Neuronal stem cell (in vitro differentiated cells): Measurements from ENCODE around the gene FCGR3B.
"Not testable (repeated sequence)": the region's sequence is repeated elsewhere in the genome, so short reads cannot be mapped to it uniquely, and the experiment has no call there.

ENCODE experiments used
- DNase-seq: peaks from one replicate; pipeline ENCODE4 v3.0.0-alpha.2; 2013; ENCODE audit warnings: low spot score
- H2AFZ ChIP-seq: one replicate; pipeline ENCODE4 v1.6.1; 2013; ENCODE audit warnings: mild to moderate bottlenecking, low read length, inconsistent platforms
- H2AK5ac ChIP-seq: 2 replicates; pipeline ENCODE4 v1.6.1; 2013; ENCODE audit warnings: low read depth, mild to moderate bottlenecking, inconsistent platforms, low read length, moderate library complexity, mixed read lengths
- H2BK120ac ChIP-seq: 2 replicates; pipeline ENCODE4 v1.6.1; 2013; ENCODE audit warnings: low read depth, mild to moderate bottlenecking, inconsistent platforms, low read length, moderate library complexity, mixed read lengths
- H2BK12ac ChIP-seq: one replicate; pipeline ENCODE4 v1.6.1; 2013; ENCODE audit warnings: low read length, inconsistent platforms
- H2BK15ac ChIP-seq: 2 replicates; pipeline ENCODE4 v1.6.1; 2013; ENCODE audit warnings: mild to moderate bottlenecking, low read length, inconsistent platforms, mixed read lengths
- H2BK5ac ChIP-seq: one replicate; pipeline ENCODE4 v1.6.1; 2013; ENCODE audit warnings: inconsistent platforms, mild to moderate bottlenecking, low read length, moderate library complexity
- H3K14ac ChIP-seq: one replicate; pipeline ENCODE4 v1.6.1; 2013; ENCODE audit warnings: low read length, inconsistent platforms
- H3K18ac ChIP-seq: 2 replicates; pipeline ENCODE4 v1.6.1; 2013; ENCODE audit warnings: low read length, inconsistent platforms
- H3K23ac ChIP-seq: 2 replicates; pipeline ENCODE4 v1.6.1; 2013; ENCODE audit warnings: low read depth, mild to moderate bottlenecking, mixed read lengths, low read length, inconsistent platforms; ENCODE audit not compliant: poor library complexity
- H3K27ac ChIP-seq: replicated peaks from 3 replicates; pipeline ENCODE4 v1.5.1; 2013; ENCODE audit warnings: low read length, inconsistent platforms
- H3K27me3 ChIP-seq, 3 experiments: 2 replicates each; pipeline ENCODE4 v1.6.1; 2013; ENCODE audit warnings: low read length in 3 of 3, mild to moderate bottlenecking in 2 of 3, inconsistent platforms in 1 of 3, low read depth in 1 of 3, mixed read lengths in 1 of 3, moderate library complexity in 1 of 3; ENCODE audit not compliant: control insufficient read depth in 3 of 3, insufficient read depth in 3 of 3
- H3K36me3 ChIP-seq, 2 donors: replicated peaks in 1 of 2; 2 replicates each; pipeline ENCODE4 v1.6.1; 2013; ENCODE audit warnings: low read length in 2 of 2; ENCODE audit not compliant: control insufficient read depth in 2 of 2, insufficient read depth in 2 of 2
- H3K4ac ChIP-seq: 2 replicates; pipeline ENCODE4 v1.6.1; 2013; ENCODE audit warnings: inconsistent platforms, mild to moderate bottlenecking, low read length, moderate library complexity
- H3K4me1 ChIP-seq, 2 donors: 1 replicate in 1 of 2; 2 replicates in 1 of 2; pipeline ENCODE4 v1.6.1; 2013; ENCODE audit warnings: low read length in 2 of 2, low read depth in 1 of 2; ENCODE audit not compliant: control insufficient read depth in 2 of 2, insufficient read depth in 1 of 2
- H3K4me2 ChIP-seq: one replicate; pipeline ENCODE4 v1.6.1; 2013; ENCODE audit warnings: mild to moderate bottlenecking, low read length, inconsistent platforms; ENCODE audit not compliant: insufficient read depth, poor library complexity, severe bottlenecking
- H3K4me3 ChIP-seq, 2 donors: 2 replicates each; pipeline ENCODE4 v1.5.1; 2013; ENCODE audit warnings: low read length in 2 of 2, mild to moderate bottlenecking in 2 of 2, inconsistent platforms in 1 of 2, moderate library complexity in 1 of 2
- H3K79me1 ChIP-seq: one replicate; pipeline ENCODE4 v1.6.1; 2013; ENCODE audit warnings: low read depth, mild to moderate bottlenecking, inconsistent platforms, low read length, moderate library complexity
- H3K9ac ChIP-seq: one replicate; pipeline ENCODE4 v1.6.1; 2013; ENCODE audit warnings: mild to moderate bottlenecking, low read depth, low read length, inconsistent platforms; ENCODE audit not compliant: poor library complexity
- H3K9me3 ChIP-seq, 2 donors: replicated peaks in 1 of 2; 2 replicates each; pipeline versions ENCODE3 to v1.6.1; 2013; ENCODE audit warnings: low read length in 2 of 2, mild to moderate bottlenecking in 2 of 2, inconsistent platforms in 1 of 2, low read depth in 1 of 2, mixed read lengths in 1 of 2, moderate library complexity in 1 of 2; ENCODE audit not compliant: control insufficient read depth in 2 of 2, insufficient read depth in 1 of 2
- H4K8ac ChIP-seq: one replicate; pipeline ENCODE4 v1.6.1; 2013; ENCODE audit warnings: low read depth, mild to moderate bottlenecking, inconsistent platforms, low read length, moderate library complexity
- H4K91ac ChIP-seq: one replicate; pipeline ENCODE4 v1.6.1; 2013; ENCODE audit warnings: low read length, low read depth, mild to moderate bottlenecking, inconsistent platforms; ENCODE audit not compliant: poor library complexity
- WGBS, 2 donors: extraction: QIAGEN DNeasy Blood & Tissue Kit; methylation state at CpG; one replicate each; pipeline ENCODE4 v1.1.7; 2013; ENCODE audit warnings: missing lambda C conversion rate in 2 of 2, mixed read lengths in 1 of 2; ENCODE audit not compliant: insufficient read length in 2 of 2, insufficient replicate concordance in 1 of 2; ENCODE audit errors: extremely low coverage in 2 of 2; 5-methylcytosine and 5-hydroxymethylcytosine counted together

FCGR3B gene

GRCh38 chr1:161644855-161645254 is 13.9 kb upstream of the FCGR3B start:
- H2BK15ac ChIP-seq, H2BK120ac ChIP-seq, H3K79me1 ChIP-seq, H4K91ac ChIP-seq, H3K9ac ChIP-seq, H3K9me3 ChIP-seq, H2AK5ac ChIP-seq, H3K4me2 ChIP-seq, H3K36me3 ChIP-seq, H3K4me1 ChIP-seq, H3K4me3 ChIP-seq, H3K23ac ChIP-seq, H4K8ac ChIP-seq, H3K14ac ChIP-seq, H2BK5ac ChIP-seq, H2AFZ ChIP-seq, H3K27me3 ChIP-seq, H3K18ac ChIP-seq, H2BK12ac ChIP-seq, H3K4ac ChIP-seq, H3K27ac ChIP-seq, DNase-seq: not testable (repeated sequence)
- WGBS, 2 donors: no CpG with 5 or more reads among the region's 1 CpG

DNA sequence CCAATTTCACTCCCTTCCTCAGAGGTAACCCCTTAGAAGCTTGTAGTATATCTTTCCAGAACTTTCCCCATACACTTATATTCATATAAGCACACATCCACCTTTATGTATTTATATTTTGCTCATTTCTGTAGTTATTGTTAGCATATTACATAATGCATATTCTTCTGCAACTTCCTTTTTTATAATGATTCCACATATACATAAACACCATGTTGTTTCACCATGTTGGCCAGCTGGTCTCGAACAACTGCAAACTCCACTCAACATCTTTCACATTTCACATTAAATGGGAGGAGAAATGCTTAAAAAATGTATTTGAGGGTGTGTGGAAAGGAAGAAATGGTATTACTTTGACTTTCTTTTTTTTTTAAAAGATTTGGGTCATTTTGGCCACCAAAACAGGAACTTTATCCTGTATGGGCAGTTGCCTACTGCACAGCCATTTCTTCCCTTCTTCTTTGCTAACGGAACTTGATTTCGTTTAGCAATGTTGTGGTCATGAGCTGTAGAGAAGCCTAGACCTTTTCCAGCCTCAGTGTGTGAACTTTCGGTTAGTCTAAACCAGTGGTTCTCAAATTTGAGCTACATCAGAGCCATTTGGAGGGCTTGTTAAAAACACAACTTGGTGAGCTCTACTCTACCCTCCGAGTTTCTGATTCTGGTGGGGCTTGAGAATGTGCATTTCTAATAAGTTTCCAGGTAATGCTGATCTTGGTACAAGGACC is 12.7 kb upstream of the FCGR3B start:
- DNase-seq, H2AFZ ChIP-seq, H3K18ac ChIP-seq, H3K4me3 ChIP-seq, H2AK5ac ChIP-seq, H3K23ac ChIP-seq, H3K27me3 ChIP-seq, H3K4me2 ChIP-seq, H4K8ac ChIP-seq, H2BK120ac ChIP-seq, H3K9ac ChIP-seq, H3K4ac ChIP-seq, H4K91ac ChIP-seq, H2BK5ac ChIP-seq, H3K79me1 ChIP-seq, H3K36me3 ChIP-seq, H3K14ac ChIP-seq, H2BK15ac ChIP-seq, H3K9me3 ChIP-seq, H3K4me1 ChIP-seq, H3K27ac ChIP-seq, H2BK12ac ChIP-seq: not testable (repeated sequence)
- no CpG with 5 or more reads among the region's 5 CpGs for WGBS, 2 donors

- not testable (repeated sequence) for DNase-seq, H3K14ac ChIP-seq, H3K79me1 ChIP-seq, H2BK5ac ChIP-seq, H3K18ac ChIP-seq, H3K36me3 ChIP-seq, H4K91ac ChIP-seq, H2BK120ac ChIP-seq, H3K27me3 ChIP-seq, H2AFZ ChIP-seq, H2BK12ac ChIP-seq, H3K4ac ChIP-seq, H3K27ac ChIP-seq, H3K4me1 ChIP-seq, H2BK15ac ChIP-seq, H3K9me3 ChIP-seq, H3K4me3 ChIP-seq, H3K23ac ChIP-seq, H2AK5ac ChIP-seq, H3K9ac ChIP-seq, H4K8ac ChIP-seq, H3K4me2 ChIP-seq
- WGBS, 2 donors: no CpG with 5 or more reads among the region's 1 CpG
These were observed 11.7 kb upstream of the FCGR3B start for GRCh38 chr1:161642697-161643096.

- H2BK120ac ChIP-seq, H3K23ac ChIP-seq, H3K79me1 ChIP-seq, H3K18ac ChIP-seq, H3K4me3 ChIP-seq, DNase-seq, H3K9me3 ChIP-seq, H2BK5ac ChIP-seq, H2BK12ac ChIP-seq, H3K27ac ChIP-seq, H3K9ac ChIP-seq, H2AFZ ChIP-seq, H3K36me3 ChIP-seq, H4K8ac ChIP-seq, H2BK15ac ChIP-seq, H3K27me3 ChIP-seq, H2AK5ac ChIP-seq, H3K4me2 ChIP-seq, H3K14ac ChIP-seq, H3K4me1 ChIP-seq, H4K91ac ChIP-seq, H3K4ac ChIP-seq: not testable (repeated sequence)
- no CpG with 5 or more reads among the region's 2 CpGs for WGBS, 2 donors
These were observed 8.2 kb upstream of the FCGR3B start for GRCh38 chr1:161639203-161639602.
